HG02610 (cell line): ENCODE measurements around the gene CIB4.

Source experiments
- ATAC-seq: cut with Tn5 transposase; IDR thresholded peaks from one replicate; pipeline ENCODE4 v1.9.1; 2021; ENCODE audit warnings: mild to moderate bottlenecking, moderate library complexity; ENCODE audit not compliant: unreplicated experiment

The CIB4 gene

DNA sequence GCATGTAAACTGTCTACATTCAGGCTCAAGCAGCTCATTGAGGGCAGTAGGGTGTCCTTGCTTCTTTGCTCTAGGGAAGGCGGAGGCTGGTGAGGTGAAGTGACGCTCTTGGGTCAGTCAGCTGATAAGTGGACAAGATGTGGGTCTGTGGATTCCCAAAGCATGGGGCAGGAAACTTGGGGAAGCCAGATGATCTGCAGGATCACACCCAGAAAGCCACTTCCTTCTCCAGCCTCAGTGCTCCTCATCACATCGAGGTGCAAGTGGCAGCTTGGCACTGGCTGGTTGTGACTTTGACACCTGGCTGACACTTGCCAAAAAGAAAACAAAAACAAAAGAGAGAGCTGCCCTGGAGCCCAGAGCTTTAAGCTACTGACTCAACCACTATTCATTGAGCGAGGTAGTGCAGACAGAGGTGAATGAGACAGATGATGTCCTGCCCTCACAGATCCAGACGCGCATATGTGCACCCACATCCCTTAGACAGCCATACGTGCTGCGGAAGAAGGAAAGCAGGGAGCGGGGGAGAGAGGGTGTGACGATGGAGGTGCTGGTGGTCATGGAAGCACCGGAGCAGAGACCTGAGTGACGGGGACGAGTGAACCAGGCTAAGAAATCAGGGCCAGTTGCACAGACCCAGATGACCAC lies 3.1 kb upstream of the CIB4 start:
- no peak for ATAC-seq

DNA sequence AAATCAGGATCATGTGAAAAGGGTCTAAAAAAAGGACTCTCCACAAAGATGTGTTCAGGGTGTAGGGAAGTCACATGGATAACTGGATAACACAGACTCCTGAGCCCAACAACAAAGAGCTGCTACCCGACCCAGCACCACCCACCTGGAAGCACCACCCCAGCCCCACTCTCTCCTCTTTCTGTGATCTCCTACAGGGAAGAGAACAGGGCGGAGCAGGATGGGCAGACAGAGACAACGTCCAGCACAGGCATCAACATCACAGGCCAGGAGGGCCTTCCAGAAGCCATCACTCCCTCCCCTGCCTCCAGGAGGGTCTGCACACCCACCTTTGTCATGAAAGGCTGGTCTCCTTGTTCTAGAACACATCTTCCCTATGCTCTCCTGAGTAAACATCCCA lies 1.3 kb upstream of the CIB4 start:
- ATAC-seq, result no peak

DNA sequence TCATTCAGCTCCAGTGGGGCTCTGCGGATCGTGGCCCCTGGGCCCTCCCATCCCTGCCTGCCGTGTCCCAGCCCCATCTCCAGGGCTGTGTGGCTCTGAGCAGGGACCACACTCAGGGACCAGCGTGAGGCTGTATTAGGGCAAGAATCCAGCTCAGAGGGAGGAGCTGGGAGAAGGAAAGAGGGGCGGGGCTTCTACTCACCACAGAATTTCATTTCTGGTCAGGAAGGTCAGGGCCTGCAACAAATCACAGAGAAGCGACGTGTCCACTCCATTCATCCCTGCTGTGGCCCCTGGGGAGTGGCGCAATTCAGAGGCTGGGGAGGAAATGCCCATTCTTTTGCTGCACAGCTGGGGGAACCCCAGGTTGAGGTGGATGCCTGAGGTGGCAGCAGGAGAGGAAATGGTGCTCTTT lies 828 bp downstream of the CIB4 start:
- no peak for ATAC-seq

DNA sequence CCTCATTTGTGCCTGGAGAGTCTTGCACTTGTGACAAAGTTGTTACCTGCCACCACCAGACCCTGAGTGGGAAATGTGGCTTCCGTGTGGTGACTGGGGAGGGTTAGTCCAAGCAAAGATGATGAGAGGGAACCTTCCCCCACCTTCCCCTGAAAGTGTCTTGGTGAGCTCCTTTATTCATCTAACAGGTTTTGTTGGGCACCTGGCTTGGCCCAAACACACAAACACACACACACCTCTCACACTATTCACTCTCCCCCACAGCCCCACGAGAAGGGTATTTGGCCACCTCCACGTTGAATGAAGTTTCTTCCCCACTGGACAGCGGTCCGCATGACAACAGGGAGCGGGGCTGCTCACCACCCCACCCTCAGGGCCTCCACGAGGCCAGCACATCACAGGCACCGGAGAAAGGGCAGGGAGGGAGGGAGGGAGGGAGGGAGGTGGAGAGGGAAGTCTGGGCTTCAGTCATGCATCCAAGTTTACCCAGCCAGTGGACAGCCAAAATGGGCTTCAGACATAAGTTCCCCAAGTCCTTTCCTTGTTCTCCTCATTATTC lies 1.4 kb downstream of the CIB4 start:
- ATAC-seq, result no peak

DNA sequence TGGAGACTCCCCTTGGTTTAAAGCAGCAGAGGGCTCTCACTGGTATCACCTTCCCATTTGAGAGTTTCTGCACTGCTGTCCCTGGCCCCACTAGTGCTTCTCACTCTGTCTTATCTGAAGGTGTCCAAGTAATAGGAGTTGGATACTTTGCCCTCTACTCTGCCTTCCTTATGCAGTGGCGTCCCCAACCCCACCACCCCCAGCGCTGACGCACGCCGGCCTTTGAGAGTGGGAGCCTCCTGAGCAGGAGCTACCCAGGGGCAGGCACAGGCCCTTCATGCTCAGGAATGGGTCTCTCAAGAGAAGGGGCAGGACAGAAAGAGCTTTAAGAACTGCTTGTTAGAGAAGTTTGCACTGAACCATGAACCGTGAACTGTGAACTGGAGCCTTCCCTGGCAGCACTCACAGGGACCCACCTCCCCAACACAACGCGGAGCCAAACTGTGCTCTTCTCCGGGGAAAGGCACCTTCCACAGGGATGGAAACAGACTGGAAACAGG lies 3.3 kb downstream of the CIB4 start:
- no peak for ATAC-seq

DNA sequence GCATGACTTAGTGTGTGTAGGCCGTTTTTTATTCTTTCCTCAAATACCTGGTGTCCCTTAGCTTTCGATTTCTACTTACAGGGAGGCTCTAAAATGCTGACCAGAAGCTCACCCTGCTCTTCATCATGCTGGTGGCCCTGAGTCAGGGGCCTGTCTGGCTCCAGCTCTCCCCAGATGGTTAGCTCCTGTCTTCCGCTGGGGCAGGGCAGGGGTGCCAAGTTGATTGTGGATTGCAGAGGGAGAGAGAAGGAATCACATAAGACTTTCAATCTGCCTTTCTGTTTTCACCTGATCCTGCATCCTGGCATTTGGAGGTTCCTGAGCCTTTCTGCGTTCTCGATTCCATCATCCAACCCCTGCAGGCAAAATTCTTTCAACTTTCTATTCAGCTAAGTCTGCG lies 4.2 kb downstream of the CIB4 start:
- no peak for ATAC-seq

DNA sequence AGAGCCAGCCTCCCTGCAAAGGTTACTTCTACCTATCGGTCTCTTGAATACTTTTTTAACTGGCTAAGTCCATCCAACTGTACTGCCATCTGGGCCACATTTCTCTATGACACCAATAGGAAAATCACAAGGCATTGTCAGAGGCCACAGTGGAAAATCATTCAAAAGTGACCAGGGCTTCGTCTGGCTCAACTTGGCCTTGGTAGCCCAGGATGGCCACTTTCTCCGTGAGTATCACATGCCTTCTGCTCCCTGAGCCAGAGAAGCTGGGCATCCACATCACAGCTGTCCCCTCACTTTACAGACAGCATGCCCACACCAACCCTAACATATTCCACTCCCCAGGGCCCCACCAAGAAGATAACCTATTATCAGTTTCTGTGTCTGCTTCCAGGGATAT lies 5.8 kb downstream of the CIB4 start:
- no peak for ATAC-seq

DNA sequence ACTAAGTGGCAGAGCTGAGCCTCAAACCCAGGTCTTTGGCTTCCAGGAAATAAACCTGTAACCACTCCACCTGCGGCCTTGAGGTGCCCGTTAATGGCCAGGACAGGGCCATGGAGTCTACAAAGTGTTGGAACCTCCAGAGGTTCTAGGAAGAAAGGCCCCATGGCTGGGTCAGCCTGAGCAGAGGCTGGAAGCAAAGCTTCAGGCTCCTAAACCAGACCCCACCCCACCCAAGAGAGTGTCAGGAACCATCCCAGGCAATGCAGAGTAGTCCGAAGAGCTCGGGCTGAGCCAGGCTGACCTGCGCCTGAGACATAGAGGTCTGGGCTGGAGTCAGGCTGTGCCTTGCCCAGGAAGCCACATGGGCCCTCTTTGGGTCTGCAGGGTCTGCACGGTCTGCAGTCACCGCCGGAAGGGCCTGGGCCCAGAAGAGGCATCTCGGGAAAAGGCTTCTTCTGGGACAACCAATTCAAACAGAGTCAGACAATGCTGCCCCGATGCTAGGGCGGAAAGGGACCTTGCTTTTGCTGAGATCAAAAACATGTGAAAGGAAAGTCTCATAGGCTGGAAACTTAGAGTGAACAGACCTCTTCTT lies 6.4 kb downstream of the CIB4 start:
- ATAC-seq, result no peak

DNA sequence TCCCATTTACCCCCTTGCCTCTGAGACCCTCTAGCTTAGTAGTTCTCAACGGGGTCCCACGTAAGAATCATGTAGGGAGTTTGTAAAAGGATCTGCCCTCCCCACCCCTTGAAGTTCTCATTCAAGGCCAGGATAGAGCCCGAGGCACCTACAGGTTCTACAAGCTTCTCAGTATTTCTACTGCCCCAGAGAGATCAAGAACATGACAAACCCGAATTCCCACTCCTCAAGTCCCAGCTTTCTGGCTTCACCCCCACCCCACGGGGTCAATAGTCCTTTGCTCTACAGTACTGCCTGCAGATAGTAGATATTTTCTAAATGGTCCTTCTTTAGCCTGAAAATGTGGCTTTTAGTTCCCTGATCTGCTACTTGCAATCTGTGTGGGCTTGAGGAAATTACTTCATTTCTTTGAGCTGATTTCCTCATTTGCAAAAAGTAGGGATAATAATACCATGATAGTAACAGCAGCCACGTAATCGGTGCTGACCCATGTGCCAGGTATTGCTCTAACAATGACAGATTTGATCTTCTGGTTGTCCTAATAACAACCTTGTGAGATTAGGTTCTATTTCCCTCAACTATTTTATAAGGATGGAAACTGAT lies 7.1 kb downstream of the CIB4 start:
- ATAC-seq, result no peak

DNA sequence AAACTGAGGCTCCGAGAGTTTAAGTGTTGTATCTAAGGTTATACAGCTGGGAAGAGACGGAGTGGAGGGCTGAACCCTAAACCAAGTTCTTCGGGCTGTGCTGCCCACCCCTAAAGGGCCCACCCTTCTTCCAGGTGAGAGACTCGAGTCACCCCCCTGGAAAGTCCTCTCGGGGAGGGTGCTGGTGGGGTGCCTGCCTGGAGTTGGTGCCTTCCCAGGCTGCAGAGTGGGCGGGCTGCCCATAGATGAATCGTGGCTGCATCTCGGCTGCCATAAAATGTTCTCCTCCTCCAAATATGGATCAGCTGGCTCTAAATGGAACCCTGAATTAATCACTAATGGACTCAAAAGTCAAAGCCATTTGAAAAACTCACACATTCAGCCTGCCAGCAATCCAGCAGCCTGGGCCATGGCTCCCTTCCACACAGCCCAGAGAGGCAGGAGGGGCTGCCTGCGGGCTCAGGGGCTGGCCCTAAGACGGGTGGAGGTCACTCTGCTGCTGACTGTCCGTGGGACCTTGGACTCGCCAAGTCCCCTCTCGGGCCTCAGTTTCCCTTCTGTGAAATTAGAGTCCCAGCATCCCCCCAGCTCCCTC lies 7.7 kb downstream of the CIB4 start:
- no peak for ATAC-seq

DNA sequence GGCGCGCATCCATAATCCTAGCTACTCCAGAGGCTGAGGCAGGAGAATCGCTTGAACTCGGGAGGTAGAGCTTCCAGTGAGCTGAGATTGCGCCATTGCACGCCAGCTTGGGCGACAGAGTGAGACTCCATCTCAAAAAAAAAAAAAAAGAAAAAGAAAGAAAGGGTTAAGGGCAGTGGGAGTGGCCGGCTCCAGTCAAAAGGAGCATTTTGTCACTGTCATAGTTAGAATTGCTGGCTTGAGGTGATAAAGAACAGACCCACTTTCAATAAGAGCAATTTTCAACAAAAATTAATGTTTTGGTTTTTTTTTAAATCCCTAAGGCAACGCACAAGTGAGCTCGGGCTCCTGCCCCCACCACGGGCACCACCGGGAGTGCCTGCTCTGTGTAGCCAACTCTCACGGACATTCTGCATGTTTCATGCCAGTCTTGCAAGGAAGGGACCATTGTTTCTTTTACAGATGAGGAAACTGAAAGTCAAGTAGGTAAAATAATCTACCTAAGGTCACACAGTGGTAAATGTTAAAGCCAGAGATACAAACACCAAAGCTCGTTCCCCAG lies 8.5 kb downstream of the CIB4 start:
- no peak for ATAC-seq

DNA sequence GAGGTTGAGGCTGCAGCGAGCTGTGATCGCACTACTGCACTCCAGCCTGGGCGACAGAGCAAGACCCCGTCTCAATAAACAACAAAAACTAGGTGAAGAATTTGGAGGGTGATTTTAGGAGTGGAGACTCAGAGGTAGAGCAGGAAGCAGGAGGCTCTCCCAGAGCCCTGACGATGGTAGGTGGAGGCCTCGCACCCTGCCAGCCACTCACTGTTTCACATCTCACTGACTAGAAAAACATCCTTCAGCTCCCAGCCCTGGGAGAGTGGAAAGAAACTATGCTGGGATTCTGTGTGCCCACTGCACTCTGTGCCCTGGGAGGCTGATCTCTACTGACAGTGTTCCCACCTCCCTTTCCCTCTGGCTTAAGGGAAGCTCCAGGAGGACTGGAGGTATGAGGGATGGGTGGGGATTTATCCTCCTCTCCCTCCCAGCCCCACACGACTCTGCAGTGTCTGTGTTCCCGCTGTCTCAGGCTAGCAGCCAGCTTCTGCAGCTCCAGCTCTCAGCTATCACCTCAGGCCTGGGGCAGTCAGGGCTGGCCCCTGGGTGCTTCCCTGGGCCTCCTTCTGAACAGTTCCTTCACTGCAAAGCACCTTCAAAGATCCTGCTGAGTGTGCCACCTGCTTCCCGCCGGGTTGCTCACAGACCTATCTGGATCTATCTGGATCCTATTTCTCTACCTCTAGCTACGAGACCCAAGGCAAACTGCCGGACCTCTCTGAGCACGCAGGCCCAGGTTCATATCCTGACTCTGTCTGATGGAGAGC lies 9.6 kb downstream of the CIB4 start:
- no peak for ATAC-seq

DNA sequence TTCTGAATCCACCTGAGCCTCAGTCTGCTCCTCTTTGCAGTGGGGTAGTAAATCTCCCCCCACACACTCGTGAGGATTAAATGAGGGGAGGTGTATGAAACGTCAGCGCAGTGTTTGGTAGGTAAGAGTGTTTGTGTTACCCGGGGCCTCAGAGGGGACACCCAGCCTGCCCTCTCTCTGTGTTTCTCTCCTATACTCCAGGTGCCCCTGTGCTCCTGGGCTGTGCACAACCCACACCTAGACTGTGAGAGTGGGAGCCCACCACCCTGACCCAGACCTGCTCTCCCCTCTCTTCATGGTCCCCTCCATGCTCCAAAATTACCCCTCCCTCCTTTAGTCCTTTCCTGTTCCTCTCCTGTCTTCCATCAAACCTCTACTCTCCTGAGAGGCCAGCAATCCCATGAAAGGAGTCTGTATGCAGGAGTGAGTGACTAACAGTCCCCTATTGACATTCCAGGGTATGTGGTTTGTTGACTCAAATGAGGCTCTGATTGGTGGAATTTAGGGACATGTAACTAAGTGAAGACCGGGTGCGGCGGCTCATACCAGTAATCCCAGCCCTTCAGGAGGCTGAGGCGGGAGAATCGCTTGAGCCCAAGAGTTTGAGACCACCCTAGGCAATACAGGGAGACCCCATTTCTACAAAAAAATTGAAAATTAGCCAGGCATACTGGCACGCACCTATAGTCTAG lies 10.4 kb downstream of the CIB4 start:
- ATAC-seq, result no peak

DNA sequence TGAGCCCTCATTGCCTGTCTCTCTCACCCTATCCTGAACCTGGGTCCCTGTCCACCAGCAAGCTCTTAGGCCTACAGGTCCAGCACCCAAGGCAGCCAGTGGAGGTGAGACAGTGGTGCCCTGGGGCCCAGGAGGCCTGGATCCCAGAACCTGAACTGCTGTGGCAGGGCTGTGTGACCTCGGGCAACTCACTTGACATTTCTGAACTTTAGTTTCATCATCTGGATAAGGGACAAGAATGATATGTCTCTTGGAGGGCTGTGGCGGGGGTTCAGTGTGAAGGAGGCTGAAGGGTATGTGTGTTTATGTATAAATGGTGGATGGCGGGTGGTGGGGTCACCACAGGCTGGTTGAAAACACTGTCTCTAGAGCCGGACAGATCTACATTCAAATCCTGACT lies 10.9 kb downstream of the CIB4 start:
- ATAC-seq, result no peak

DNA sequence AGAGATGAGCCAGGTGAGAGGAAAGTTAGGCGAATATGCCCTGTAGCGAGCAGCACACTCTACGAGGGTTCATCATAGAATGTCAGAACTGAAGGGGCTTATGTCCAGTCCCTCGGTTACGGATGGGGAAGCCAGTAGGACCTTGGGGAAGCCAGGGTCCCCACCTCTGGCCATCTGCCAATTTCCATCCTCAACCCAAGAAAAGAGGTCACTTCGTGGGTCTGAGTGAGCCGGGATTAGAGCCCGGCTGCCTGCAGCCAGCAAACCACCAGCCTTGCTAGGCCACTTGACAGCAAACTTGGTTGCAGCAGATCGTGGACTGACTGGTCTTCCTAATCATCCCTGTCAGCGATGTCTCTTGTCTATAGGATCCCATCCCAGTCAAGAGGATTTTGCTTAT lies 11.4 kb downstream of the CIB4 start:
- ATAC-seq, result no peak

DNA sequence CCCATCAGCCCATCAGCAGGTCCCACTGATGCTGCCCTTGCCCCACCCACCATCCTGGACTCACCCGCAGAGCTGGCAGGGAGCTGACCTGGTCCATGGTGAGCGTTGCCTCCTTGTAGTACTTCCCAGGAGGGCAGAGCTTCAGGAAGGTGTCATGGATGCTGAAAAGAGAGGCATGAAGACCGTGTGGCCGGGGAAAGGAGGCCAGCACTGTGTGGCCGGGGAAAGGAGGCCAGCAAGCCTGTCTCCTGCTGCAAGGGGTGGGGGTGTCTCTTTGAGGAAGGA lies 11.9 kb downstream of the CIB4 start:
- ATAC-seq, result no peak

DNA sequence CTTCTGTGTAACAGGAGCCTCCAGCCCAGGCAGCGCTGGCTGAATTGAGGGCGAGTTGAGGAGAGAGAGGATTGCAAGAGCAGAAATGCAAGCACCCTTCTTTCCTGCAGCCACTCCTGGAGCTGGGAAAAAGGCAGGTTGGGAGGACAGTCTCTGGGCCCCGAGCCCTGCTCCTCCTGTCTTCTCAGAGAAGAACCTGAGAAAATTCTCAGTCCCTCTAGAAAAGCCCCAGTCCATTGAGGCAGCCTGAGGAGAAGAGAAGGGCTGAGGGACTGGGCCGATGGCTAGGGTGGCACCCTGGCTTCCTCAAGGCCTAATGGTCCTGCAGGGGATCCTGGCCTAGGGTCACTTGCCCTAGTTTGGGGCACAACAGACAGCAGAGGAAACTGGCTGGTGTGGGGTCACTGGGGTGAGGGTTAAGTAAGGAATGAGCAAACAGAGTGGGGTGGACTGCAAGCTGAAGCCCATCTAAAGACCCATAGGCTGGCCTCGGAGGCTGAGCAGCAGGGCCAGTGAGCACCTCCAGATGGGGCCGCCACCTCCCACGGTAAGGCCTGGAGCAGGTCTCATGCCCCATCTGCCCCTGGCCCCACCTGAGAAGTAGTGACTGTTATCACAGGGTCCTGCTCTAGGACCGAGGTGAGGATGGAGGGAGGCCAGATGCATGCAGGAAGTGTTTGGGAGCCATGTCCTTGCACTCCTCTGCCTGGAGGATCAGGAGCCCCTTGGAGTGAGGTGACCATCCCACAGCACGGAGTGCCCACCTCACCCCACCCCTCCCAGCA lies 12.4 kb downstream of the CIB4 start:
- no peak for ATAC-seq

DNA sequence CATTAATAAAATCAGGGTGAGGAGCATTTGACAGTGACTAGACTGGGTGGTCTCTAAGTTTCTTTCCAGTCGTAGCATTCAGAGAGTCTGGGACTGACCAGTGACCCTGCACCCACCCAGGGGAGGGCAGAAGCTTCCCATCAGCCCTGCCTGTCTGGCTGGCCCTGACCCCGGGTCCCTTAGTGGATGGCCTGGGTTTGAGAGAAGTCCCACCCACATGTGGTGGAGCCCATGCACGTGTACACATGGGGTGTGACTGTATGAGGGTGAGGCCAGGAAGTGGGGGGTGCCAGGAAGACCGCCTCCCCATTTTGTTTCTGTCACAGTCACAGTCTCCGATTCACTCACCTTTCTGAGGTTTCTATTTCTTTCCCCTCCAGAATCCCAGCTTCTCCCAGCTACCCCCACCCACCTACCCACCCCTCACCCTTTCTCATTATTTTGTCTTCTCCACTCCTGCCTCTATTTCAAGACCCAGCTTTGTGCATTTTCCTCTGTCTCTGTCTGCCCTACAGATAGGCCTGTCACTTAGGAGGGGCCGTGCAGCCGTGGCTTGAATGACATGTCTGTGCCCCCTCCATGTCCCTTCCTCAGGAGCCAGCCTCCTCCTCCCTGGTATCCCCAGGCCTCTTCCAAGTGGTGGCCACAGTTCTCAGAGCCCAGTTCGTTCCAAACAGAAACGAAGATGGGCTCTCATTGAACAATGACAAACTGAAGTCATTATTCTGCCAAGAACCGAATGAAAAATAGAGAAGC lies 13.6 kb downstream of the CIB4 start:
- no peak for ATAC-seq

DNA sequence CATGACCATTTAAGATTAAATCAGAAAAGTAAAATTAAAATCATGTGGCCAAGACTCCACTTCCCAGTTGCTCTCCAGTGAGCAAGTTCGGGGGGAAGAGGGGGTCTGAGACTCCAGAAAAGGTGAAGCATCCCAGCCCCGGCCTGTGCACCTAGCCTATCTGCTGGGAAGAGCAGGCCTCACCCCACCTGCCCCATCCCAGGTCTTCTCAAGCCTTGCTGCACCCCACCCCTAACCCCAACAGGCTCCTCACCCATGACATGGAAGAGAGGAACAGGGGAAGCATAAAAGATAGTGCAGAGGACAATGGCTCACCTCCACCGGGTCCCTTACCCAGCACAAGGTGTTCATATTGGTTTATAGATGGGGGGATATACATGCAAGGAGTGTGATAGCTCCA lies 14.6 kb downstream of the CIB4 start:
- ATAC-seq, result no peak
